ENCODE data around the gene CNTRL.
"Not testable (repeated sequence)": the region's sequence is repeated elsewhere in the genome, so short reads cannot be mapped to it uniquely, and the experiment has no call there.

CNTRL gene

GRCh38 chr9:121071756-121072421 lies 2.9 kb upstream of the CNTRL start:
- in situ Hi-C loops (cut with MboI; ENCODE audit: low sequenced_read_pairs) = no loop called here

- in situ Hi-C loops (cut with MboI; ENCODE audit: low sequenced_read_pairs) = no loop called here
Measured at GRCh38 chr9:121073038-121073437, 1.7 kb upstream of the CNTRL start.

GRCh38 chr9:121075251-121076036 lies 689 bp downstream of the CNTRL start:
- in situ Hi-C loops (cut with MboI; ENCODE audit: low sequenced_read_pairs) = no loop called here

GRCh38 chr9:121082075-121082474 lies 7.3 kb downstream of the CNTRL start:
- in situ Hi-C loops (cut with MboI; ENCODE audit: low sequenced_read_pairs) = no loop called here

- in situ Hi-C loops (cut with MboI; ENCODE audit: low sequenced_read_pairs) = no loop called here
Measured at GRCh38 chr9:121085661-121086060, 10.9 kb downstream of the CNTRL start.

- in situ Hi-C loops (cut with MboI; ENCODE audit: low sequenced_read_pairs) = no loop called here
Measured at GRCh38 chr9:121088576-121088975, 13.8 kb downstream of the CNTRL start.

GRCh38 chr9:121090743-121091142 lies 16.0 kb downstream of the CNTRL start:
- in situ Hi-C loops (cut with MboI; ENCODE audit: low sequenced_read_pairs) = not testable (repeated sequence)

- in situ Hi-C loops (cut with MboI; ENCODE audit: low sequenced_read_pairs) = no loop called here
Measured at GRCh38 chr9:121095057-121095456, 20.3 kb downstream of the CNTRL start.

GRCh38 chr9:121098567-121099198 lies 23.9 kb downstream of the CNTRL start:
- in situ Hi-C loops (cut with MboI; ENCODE audit: low sequenced_read_pairs) = no loop called here

- in situ Hi-C loops (cut with MboI; ENCODE audit: low sequenced_read_pairs) = not testable (repeated sequence)
Measured at GRCh38 chr9:121104054-121104453, 29.3 kb downstream of the CNTRL start.

GRCh38 chr9:121105531-121105930 lies 30.8 kb downstream of the CNTRL start:
- in situ Hi-C loops (cut with MboI; ENCODE audit: low sequenced_read_pairs) = no loop called here

GRCh38 chr9:121107029-121107428 lies 32.3 kb downstream of the CNTRL start:
- in situ Hi-C loops (cut with MboI; ENCODE audit: low sequenced_read_pairs) = no loop called here

- in situ Hi-C loops (cut with MboI; ENCODE audit: low sequenced_read_pairs) = no loop called here
Measured at GRCh38 chr9:121107881-121108280, 33.1 kb downstream of the CNTRL start.

GRCh38 chr9:121115466-121115865 lies 40.7 kb downstream of the CNTRL start:
- in situ Hi-C loops (cut with MboI; ENCODE audit: low sequenced_read_pairs) = no loop called here

- in situ Hi-C loops (cut with MboI; ENCODE audit: low sequenced_read_pairs) = no loop called here
Measured at GRCh38 chr9:121118266-121118665, 43.5 kb downstream of the CNTRL start.

- in situ Hi-C loops (cut with MboI; ENCODE audit: low sequenced_read_pairs) = no loop called here
Measured at GRCh38 chr9:121120386-121120785, 45.6 kb downstream of the CNTRL start.

GRCh38 chr9:121121582-121122087 lies 46.9 kb downstream of the CNTRL start:
- in situ Hi-C loops (cut with MboI; ENCODE audit: low sequenced_read_pairs) = no loop called here

- in situ Hi-C loops (cut with MboI; ENCODE audit: low sequenced_read_pairs) = no loop called here
Measured at GRCh38 chr9:121122246-121123032, 47.7 kb downstream of the CNTRL start.

- in situ Hi-C loops (cut with MboI; ENCODE audit: low sequenced_read_pairs) = no loop called here
Measured at GRCh38 chr9:121123816-121124535, 49.2 kb downstream of the CNTRL start.

GRCh38 chr9:121125590-121125989 lies 50.8 kb downstream of the CNTRL start:
- in situ Hi-C loops (cut with MboI; ENCODE audit: low sequenced_read_pairs) = no loop called here

All from HL-60/S4 (cell line).